Stimulated activated CD4-positive, alpha-beta T cell treated with anti-CD3 and anti-CD28 coated beads, Interleukin-1b, Interleukin-23, amount 100 ng/mL, for 1 hour (primary cell): ENCODE data around the gene THRB.

Experiments
- DNase-seq, 2 donors: peaks; one replicate each; pipeline ENCODE4 v3.0.0-alpha.2; 2020; ENCODE audit warnings: low read depth in 2 of 2

THRB gene

GRCh38 chr3:24270204-24270691 is 224.4 kb downstream of the THRB start:
- no peak for DNase-seq

GRCh38 chr3:24264748-24265158 is 229.9 kb downstream of the THRB start:
- no peak for DNase-seq

GRCh38 chr3:24264011-24264410 is 230.6 kb downstream of the THRB start:
- DNase-seq, result no peak

- DNase-seq, result no peak
These were observed 231.5 kb downstream of the THRB start for GRCh38 chr3:24263069-24263668.

DNA sequence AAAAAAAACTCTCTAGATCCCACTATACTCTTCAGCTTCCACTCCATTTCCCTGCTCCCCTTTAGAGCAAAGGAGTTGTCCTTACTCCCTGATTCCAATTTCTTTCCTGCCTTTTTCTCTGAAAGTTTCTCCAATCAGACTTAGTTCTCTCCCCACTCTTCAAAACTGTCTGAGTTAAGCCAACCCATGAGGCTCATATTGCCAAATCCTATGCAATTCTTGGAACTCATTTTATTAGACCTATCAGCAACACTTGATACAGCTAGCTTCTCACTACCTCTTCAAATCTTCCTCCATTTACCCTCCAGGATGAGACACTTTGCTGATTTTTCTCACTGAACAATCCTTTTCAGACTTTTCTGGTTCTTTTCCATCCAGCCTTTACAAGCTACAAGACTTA is 233.1 kb downstream of the THRB start:
- DNase-seq, result no peak

DNA sequence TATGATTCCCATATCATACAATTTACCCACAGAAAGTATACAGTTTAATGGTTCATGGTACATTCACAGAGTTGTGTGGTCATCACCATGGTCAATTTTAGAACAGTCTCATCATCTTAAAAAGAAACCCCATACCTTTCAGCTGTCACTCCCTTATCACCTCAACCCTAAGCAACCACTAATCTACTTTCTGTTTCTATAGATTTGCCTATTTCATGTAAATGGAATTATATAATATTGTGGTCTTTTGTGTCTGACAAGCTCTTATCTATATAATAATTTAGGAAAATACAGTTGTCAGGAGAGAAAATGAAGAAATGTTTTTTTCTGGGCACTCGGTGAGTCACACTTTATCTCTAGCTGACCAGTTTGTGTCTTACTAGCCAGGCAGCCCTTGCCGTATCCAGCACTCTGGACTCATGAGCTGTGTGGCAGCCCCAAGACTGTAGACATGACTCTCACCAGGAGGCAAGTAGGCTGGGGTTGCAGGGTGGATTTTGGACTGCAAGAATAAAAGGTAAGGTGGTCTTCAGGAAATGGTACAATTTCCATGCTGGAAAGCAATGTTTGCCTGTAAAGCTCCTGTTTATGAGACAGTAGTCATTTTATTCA is 234.6 kb downstream of the THRB start:
- no peak for DNase-seq

DNA sequence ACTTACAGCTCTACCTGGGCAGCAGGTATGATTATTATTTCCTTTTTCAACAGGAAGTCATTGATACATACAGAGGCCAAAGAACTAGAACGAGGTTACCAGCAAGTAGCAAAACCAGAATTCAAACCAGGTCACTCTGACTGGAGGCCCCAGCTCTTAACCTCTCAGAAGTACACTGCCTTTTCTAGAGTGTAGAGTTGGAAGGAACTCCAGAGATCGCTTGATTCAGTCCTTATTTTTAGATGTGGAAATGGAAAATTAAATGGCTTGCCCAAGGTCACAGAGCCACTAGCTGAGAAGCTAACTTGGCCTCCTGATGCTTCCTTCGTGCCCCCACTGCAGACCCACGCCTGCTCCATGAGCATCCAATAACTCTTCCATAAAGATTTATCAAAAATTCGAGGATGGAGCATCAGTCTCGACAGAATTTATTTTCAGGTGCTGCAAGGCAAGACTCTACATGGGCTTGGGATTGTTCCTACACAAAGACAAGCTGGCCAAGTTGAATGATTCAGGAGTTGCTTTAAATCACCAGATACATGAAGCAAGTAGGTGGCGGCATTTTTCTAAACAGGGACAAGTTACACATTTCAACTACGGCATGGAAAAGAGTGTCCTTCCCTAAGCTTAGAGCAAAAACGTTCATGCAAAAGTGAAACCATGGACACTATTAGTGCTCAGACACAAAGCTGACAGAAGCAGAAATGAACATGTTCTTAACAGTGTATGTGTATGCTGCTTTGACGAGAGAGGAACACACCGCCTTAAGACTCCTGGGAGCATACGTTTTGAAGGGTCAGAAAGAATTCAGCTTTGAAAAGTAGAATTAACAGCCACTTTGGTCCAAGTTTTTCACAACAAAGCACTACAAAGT is 235.7 kb downstream of the THRB start:
- no peak for DNase-seq

DNA sequence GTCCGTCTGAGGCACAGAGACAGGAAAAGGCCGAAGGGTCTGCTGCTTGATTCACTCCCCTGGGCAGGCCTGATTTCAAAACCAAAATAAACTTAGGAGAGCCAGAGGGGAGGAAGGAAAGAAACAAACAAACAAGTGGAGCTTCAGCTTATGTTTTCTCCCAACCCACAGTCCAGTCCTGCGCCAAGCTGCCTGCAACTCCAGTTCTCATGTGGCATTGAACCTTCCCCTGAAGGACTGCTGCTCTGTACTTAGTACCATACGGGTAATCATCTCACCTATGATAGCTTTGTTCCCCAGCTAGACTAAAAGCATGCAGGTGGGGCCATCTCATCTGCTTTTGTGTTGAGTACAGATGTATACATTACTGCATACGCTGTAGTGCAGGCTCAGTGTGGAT is 236.4 kb downstream of the THRB start:
- no peak for DNase-seq

GRCh38 chr3:24255414-24255813 is 239.2 kb downstream of the THRB start:
- DNase-seq, result no peak

GRCh38 chr3:24254649-24255048 is 240.0 kb downstream of the THRB start:
- no peak for DNase-seq

DNA sequence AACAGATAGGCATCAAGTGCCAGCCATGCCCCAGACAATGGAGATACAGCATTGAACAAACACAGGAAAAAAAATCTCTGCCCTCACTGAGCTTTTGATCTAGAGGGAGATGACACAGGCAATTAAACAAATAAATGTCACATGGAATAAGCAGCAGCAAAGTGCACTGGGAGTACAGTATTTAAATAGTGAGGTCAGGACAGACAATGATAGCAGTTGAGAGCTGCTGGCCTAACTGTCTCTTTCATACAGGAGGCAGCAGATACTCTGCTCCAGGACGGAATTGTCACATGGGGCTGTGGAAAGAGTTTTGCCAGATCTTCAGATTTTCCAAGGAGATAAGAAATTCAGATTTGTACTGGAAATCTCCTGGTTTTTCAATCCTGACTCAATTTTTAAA is 241.3 kb downstream of the THRB start:
- no peak for DNase-seq

- DNase-seq, result no peak
These were observed 245.1 kb downstream of the THRB start for GRCh38 chr3:24249523-24249922.

DNA sequence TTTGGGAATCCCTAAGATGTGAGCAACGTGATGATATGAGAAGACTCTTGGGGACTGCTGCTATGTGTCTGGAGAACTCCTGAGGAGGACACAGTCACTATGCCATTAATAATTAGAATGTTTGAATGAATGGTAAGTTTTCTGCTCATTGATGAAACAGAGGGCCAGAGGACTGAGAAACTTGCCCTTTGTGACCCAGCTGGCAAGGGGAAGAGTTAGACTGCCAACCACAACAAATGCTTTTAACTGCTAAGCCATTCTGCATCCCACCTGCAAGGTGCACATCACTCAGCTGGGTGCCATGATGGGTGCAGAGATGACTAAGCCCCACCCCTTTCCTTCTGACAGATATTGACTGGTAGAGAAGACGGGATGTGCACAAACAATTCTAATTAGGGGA is 249.6 kb downstream of the THRB start:
- no peak for DNase-seq

GRCh38 chr3:24244491-24244890 is 250.2 kb downstream of the THRB start:
- no peak for DNase-seq

- no peak for DNase-seq
These were observed 252.5 kb downstream of the THRB start for GRCh38 chr3:24242012-24242698.

DNA sequence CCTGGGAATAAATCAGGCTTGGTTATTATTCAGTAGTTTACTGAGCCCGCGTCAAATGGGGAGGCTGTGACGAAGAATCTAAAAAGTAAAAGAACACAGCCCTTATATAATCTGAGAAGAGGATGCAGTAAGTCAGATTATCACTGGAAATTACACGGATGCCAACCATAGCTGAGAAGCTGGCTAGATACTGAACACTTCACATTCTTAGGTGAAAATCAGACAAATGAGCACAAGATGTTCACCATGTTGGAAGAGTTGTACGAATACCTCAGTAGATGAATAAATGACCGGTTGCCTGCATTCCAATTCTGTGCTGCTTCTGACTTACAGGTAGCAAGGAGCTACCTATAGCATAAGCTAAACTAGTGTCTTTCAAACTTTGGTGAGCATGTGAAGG is 254.3 kb downstream of the THRB start:
- no peak for DNase-seq

DNA sequence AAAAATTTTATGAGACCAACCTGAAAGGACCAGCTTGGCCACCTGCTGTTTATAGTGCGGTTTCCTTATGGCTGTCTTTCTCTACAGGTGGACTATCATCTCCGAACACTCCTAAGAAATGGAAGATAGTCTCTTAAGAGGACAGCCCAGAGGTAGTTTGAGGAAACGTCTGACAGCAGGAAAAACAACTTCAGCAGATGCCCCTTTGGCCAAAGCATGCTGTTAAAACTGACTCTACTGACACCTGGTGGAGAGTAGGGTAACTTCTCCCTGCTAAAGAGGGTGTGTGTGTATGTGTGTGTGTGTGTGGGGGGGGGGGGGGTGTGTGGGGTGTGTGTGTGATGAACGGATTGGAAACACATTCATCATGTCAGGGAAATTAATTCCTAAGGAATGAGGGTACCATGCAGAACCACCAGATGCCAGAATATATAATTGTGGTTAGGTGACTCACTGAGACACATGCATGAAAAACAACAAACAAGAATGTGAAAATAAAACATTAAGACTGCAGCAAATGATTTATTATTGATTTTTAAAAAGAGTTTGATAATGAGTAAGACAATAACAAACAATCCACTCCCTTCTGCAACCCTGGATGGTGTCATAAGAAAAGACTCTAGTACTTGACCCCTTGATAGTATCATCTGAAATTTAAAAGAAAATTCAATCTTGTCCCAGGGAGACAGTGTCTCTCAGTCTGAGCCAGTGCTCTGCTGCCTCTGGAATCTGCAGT is 256.5 kb downstream of the THRB start:
- peak in 1 of 2 donors; percentile 0 for DNase-seq

DNA sequence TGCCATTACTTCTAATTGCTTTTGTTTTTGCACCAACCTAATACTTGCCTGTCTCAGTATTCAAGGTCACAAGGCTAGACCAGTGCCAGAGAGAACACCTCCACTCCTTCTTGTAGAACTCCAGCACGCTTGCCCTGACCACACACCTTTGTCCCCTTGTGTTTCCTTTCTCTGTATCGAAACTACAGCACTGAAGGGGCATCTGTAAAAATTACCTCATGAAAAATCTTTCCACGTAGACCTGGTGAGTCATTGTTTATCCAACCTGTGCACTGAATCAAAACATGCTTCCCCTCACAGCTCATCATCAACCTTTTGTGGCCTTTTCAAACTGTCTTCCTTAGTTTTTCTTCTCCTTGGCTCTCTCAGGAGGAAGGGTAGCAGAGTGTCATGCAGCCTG is 259.5 kb downstream of the THRB start:
- no peak for DNase-seq

- no peak for DNase-seq
These were observed 261.9 kb downstream of the THRB start for GRCh38 chr3:24232784-24233183.

GRCh38 chr3:24229468-24230221 is 265.0 kb downstream of the THRB start:
- DNase-seq, result no peak

GRCh38 chr3:24227635-24228034 is 267.0 kb downstream of the THRB start:
- DNase-seq, result no peak
